ENCODE results near the gene GPR34. TPM values are rescaled to one million over a fixed set of nuclear protein-coding genes. Genes with fewer than 3 reads are reported as not detected.
A peak's percentile ranks its signal among the peaks of the same experiment; 100 is the strongest.

The GPR34 gene
- total RNA-seq, 6 experiments from 2014 or later, result 1.8 to 3.8 (median 3.2) TPM

DNA sequence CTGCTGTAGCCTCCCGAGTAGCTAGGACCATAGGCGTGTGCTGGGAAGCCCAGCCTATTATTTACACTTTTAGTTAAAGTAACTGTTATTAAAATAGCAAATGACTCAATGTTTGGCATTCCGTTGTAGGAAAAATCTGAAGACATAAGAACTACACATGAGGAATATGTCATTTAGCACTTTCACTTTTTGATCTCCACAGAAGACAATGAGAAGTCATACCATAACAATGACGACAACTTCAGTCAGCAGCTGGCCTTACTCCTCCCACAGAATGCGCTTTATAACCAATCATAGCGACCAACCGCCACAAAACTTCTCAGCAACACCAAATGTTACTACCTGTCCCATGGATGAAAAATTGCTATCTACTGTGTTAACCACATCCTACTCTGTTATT is 6.7 kb downstream of the GPR34 start:
- DNase-seq (no peak), ATAC-seq (no peak)
- Histone ChIP-seq H3K4me3 (no peak overlapping the region), H3K9me3 (no peaks in the 10 kb centered on the region), H3K36me3 (no peaks in the 10 kb centered on the region), H3K27ac (no peak overlapping the region), H3K4me1 (peaks cover 0 to 6% (median 0%) of the 10 kb centered on the region in 4 donors), H3K27me3 (no peaks in the 10 kb centered on the region)
- TF ChIP-seq, protein P1, sequence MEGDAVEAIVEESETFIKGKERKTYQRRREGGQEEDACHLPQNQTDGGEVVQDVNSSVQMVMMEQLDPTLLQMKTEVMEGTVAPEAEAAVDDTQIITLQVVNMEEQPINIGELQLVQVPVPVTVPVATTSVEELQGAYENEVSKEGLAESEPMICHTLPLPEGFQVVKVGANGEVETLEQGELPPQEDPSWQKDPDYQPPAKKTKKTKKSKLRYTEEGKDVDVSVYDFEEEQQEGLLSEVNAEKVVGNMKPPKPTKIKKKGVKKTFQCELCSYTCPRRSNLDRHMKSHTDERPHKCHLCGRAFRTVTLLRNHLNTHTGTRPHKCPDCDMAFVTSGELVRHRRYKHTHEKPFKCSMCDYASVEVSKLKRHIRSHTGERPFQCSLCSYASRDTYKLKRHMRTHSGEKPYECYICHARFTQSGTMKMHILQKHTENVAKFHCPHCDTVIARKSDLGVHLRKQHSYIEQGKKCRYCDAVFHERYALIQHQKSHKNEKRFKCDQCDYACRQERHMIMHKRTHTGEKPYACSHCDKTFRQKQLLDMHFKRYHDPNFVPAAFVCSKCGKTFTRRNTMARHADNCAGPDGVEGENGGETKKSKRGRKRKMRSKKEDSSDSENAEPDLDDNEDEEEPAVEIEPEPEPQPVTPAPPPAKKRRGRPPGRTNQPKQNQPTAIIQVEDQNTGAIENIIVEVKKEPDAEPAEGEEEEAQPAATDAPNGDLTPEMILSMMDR (IDR thresholded peaks at IDR 0.05), result no peak
- TF ChIP-seq POLR2A (IDR thresholded peaks at IDR 0.05), result no peak
- intact Hi-C loops (cut with DNase I), result no loop called here
- WGBS (ENCODE audit: insufficient coverage, low coverage, low lambda C conversion rate, missing lambda C conversion rate), result 76% methylated on average over 5 of the region's 7 CpGs

DNA sequence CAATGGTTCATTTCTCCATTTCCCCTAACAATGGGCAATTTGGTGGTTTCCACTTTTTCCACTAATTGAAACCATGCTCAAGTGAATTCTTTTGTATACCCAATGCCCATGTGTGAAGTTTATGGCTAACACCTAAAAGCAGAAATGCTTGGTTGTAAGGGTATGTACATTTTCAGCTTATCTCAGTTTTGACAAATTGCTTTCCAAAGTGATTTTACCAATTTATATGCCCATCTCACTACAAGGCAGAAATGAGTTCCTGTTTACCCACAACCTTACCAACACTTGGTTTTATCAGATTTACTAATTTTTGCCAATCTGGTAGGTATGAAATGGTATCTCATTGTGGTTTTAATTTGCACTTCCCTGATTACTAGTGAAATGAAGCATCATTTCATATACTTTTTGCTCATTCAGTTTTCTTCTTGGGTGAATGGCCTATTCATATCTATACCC is 14.8 kb downstream of the GPR34 start:
- intact Hi-C loops (cut with DNase I), result no loop called here
- Histone ChIP-seq H3K36me3 (no peaks in the 10 kb centered on the region), H3K4me1 (no peaks in the 10 kb centered on the region), H3K9me3 (no peaks in the 10 kb centered on the region), H3K4me3 (no peak overlapping the region), H3K27ac (no peak overlapping the region), H3K27me3 (no peaks in the 10 kb centered on the region)
- ATAC-seq (no peak), DNase-seq (no peak)
- TF ChIP-seq, protein P1 (IDR thresholded peaks at IDR 0.05), result no peak
- no peak for TF ChIP-seq POLR2A (IDR thresholded peaks at IDR 0.05)

DNA sequence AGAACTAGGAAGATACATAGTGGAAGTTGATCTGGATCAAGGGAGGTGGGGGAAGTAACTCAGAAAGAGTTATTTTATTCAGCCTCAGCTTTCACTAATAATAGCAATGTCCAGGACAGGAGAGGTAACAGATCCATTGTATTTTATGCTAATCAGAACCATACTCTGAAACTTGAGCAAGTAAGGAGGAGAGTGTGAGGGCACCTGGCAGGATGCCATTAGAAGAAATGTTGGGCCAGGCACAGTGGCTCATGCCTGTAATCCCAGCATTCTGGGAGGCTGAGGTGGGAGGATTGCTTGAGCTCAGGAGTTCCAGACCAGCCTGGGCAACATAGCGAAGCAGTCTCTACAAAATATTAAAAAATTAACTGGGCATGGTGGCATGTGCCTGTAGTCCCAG is 16.3 kb downstream of the GPR34 start:
- Histone ChIP-seq H3K9me3 (no peaks in the 10 kb centered on the region), H3K4me1 (no peaks in the 10 kb centered on the region), H3K27ac (no peak overlapping the region), H3K4me3 (no peak overlapping the region), H3K36me3 (no peaks in the 10 kb centered on the region), H3K27me3 (no peaks in the 10 kb centered on the region)
- TF ChIP-seq, protein P1 (IDR thresholded peaks at IDR 0.05), result no peak
- TF ChIP-seq POLR2A (IDR thresholded peaks at IDR 0.05), result no peak
- 67% methylated on average over 1 of the region's 1 CpG for WGBS (ENCODE audit: insufficient coverage, low coverage, low lambda C conversion rate, missing lambda C conversion rate)
- DNase-seq (no peak), ATAC-seq (no peak)
- intact Hi-C loops (cut with DNase I), result no loop called here

DNA sequence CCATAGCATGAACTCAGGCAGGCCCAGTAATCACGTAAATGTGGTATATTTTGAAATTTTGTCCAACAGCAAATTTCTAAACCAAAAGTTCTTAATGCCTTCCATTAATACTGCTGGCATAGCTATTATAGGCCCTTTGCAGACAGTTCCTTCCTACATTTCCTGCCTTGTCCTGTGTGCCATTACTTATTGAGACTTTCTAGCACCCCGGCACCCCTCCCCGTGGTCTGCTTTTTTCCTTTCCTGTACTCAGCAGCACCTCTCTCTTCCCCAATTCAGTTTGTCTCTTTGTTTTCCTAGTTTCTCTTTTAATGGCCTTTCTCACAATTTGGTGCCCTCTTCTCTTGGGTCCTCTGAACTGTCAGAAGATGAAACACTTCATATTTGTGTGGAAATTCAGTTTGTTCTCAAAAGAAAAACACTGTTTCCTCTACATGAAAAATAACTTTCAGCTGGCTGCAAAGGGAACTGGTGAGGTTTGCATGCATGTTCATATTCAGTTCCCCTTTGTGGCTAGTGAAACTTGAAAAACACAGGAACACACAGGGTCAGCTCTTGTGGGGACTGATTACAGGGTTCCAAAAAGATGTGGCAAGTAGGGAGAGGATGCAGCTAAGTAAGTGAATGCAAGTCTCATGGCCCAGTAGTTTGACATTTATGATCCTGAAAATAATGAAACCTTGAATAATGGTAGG is 17.1 kb downstream of the GPR34 start:
- H3K27me3 ChIP-seq, result no peaks in the 10 kb centered on the region
- no peaks in the 10 kb centered on the region for H3K9me3 ChIP-seq
- H3K36me3 ChIP-seq, result no peaks in the 10 kb centered on the region
- no peaks in the 10 kb centered on the region for H3K4me1 ChIP-seq
- no peak overlapping the region for H3K4me3 ChIP-seq
- intact Hi-C loops (cut with DNase I), result no loop called here
- WGBS (ENCODE audit: insufficient coverage, low coverage, low lambda C conversion rate, missing lambda C conversion rate), result 48% methylated on average over 3 of the region's 3 CpGs
- ATAC-seq (peak; percentile 18 to 53 (median 43)), DNase-seq (no peak)
- TF ChIP-seq, protein P1 (IDR thresholded peaks at IDR 0.05), result no peak
- TF ChIP-seq POLR2A (IDR thresholded peaks at IDR 0.05), result no peak
- no peak overlapping the region for H3K27ac ChIP-seq

All from right lobe of liver (tissue), 6 donors.